H9 (cell line): ENCODE results near the gene YPEL3. TPM values are rescaled to one million over a fixed set of nuclear protein-coding genes. Genes with fewer than 3 reads are reported as not detected.
"Not testable (repeated sequence)": the region's sequence is repeated elsewhere in the genome, so short reads cannot be mapped to it uniquely, and the experiment has no call there.

Experiments
- DNase-seq: peaks from one replicate; pipeline ENCODE4 v3.0.0-alpha.2; 2017
- H2AFZ ChIP-seq: one replicate; pipeline ENCODE4 v1.6.1; 2013; ENCODE audit warnings: mild to moderate bottlenecking, low read length, control low read depth, moderate library complexity
- H2AK5ac ChIP-seq: 2 replicates; pipeline ENCODE4 v1.6.1; 2013; ENCODE audit warnings: low read length, control low read depth, mixed read lengths; ENCODE audit not compliant: insufficient read length
- H2BK120ac ChIP-seq: one replicate; pipeline ENCODE4 v1.6.1; 2013; ENCODE audit warnings: low read depth, mild to moderate bottlenecking, low read length, control low read depth, inconsistent platforms; ENCODE audit not compliant: poor library complexity, severe bottlenecking
- H2BK12ac ChIP-seq: 2 replicates; pipeline ENCODE4 v1.6.1; 2013; ENCODE audit warnings: low read length, control low read depth, mixed read lengths, low read depth; ENCODE audit not compliant: insufficient read length
- H2BK15ac ChIP-seq: 2 replicates; pipeline ENCODE4 v1.6.1; 2013; ENCODE audit warnings: low read depth, low read length, control low read depth
- H2BK20ac ChIP-seq: one replicate; pipeline ENCODE4 v1.6.1; 2013; ENCODE audit warnings: low read depth, mild to moderate bottlenecking, low read length, control low read depth, inconsistent platforms; ENCODE audit not compliant: poor library complexity, severe bottlenecking
- H2BK5ac ChIP-seq: 2 replicates; pipeline ENCODE4 v1.6.1; 2013; ENCODE audit warnings: low read length, control low read depth, mixed read lengths; ENCODE audit not compliant: insufficient read length
- H3K14ac ChIP-seq: 2 replicates; pipeline ENCODE4 v1.6.1; 2013; ENCODE audit warnings: low read length, control low read depth; ENCODE audit not compliant: insufficient read depth
- H3K18ac ChIP-seq: 2 replicates; pipeline ENCODE4 v1.6.1; 2013; ENCODE audit warnings: low read depth, mild to moderate bottlenecking, mixed read lengths, low read length, control low read depth; ENCODE audit not compliant: insufficient read length
- H3K23ac ChIP-seq: 2 replicates; pipeline ENCODE4 v1.6.1; 2013; ENCODE audit warnings: low read length, control low read depth, mixed read lengths, low read depth; ENCODE audit not compliant: insufficient read length
- H3K23me2 ChIP-seq: 2 replicates; pipeline ENCODE4 v1.6.1; 2013; ENCODE audit warnings: low read depth, mild to moderate bottlenecking, mixed read lengths, low read length, control low read depth; ENCODE audit not compliant: insufficient read length, poor library complexity, severe bottlenecking
- H3K27ac ChIP-seq: 2 replicates; pipeline ENCODE4 v1.5.1; 2013; ENCODE audit warnings: low read length, control low read depth, mixed read lengths, low read depth; ENCODE audit not compliant: insufficient read length
- H3K27me3 ChIP-seq: 2 replicates; pipeline ENCODE4 v1.6.1; 2013; ENCODE audit warnings: low read length, control low read depth, inconsistent platforms; ENCODE audit not compliant: insufficient read depth
- H3K4ac ChIP-seq: 2 replicates; pipeline ENCODE4 v1.6.1; 2013; ENCODE audit warnings: low read depth, mild to moderate bottlenecking, control low read depth, inconsistent platforms, low read length, moderate library complexity
- H3K4me1 ChIP-seq: 2 replicates; pipeline ENCODE4 v1.6.1; 2013; ENCODE audit warnings: low read length, control low read depth, inconsistent platforms; ENCODE audit not compliant: insufficient read depth
- H3K4me2 ChIP-seq: 2 replicates; pipeline ENCODE4 v1.6.1; 2013; ENCODE audit warnings: low read length, control low read depth, mixed read lengths; ENCODE audit not compliant: insufficient read length, insufficient read depth
- H3K56ac ChIP-seq: 2 replicates; pipeline ENCODE4 v1.6.1; 2013; ENCODE audit warnings: low read depth, mild to moderate bottlenecking, mixed read lengths, low read length, control low read depth; ENCODE audit not compliant: insufficient read length
- H3K79me1 ChIP-seq: 2 replicates; pipeline ENCODE4 v1.6.1; 2013; ENCODE audit warnings: low read depth, mild to moderate bottlenecking, moderate library complexity, low read length, control low read depth, inconsistent platforms; ENCODE audit not compliant: insufficient read depth, poor library complexity, severe bottlenecking
- H3K79me2 ChIP-seq: 2 replicates; pipeline ENCODE4 v1.6.1; 2013; ENCODE audit warnings: low read length, control low read depth, inconsistent platforms; ENCODE audit not compliant: insufficient read depth
- H3K9ac ChIP-seq: 2 replicates; pipeline ENCODE4 v1.6.1; 2013; ENCODE audit warnings: low read length, control low read depth, mixed read lengths; ENCODE audit not compliant: insufficient read length; ENCODE audit errors: extremely low read depth
- H3K9me3 ChIP-seq: one replicate; pipeline ENCODE4 v1.6.1; 2013; ENCODE audit warnings: low read depth, low read length, inconsistent platforms; ENCODE audit not compliant: control insufficient read depth
- H3T11ph ChIP-seq: one replicate; pipeline ENCODE4 v1.6.1; 2013; ENCODE audit warnings: mild to moderate bottlenecking, low read length, control low read depth, inconsistent platforms
- H4K20me1 ChIP-seq: one replicate; pipeline ENCODE4 v1.6.1; 2013; ENCODE audit not compliant: control insufficient read depth, insufficient read length, insufficient read depth
- H4K5ac ChIP-seq: 2 replicates; pipeline ENCODE4 v1.6.1; 2013; ENCODE audit warnings: low read depth, mild to moderate bottlenecking, mixed read lengths, low read length, control low read depth; ENCODE audit not compliant: insufficient read length
- H4K8ac ChIP-seq: replicated peaks from 2 replicates; pipeline ENCODE4 v1.6.1; 2013; ENCODE audit warnings: low read length, control low read depth, mixed read lengths, low read depth; ENCODE audit not compliant: insufficient read length
- H4K91ac ChIP-seq: 2 replicates; pipeline ENCODE4 v1.6.1; 2013; ENCODE audit warnings: low read depth, mild to moderate bottlenecking, moderate library complexity, mixed read lengths, low read length, control low read depth; ENCODE audit not compliant: insufficient read length
- H3K27ac Mint-ChIP-seq, 3 experiments: 2 replicates in 2 of 3; 3 replicates in 1 of 3; pipeline ENCODE4 v1.8.0; 2020 to 2021; ENCODE audit warnings: mixed read lengths in 3 of 3, mild to moderate bottlenecking in 1 of 3, moderate library complexity in 1 of 3
- H3K27me3 Mint-ChIP-seq: 2 replicates; pipeline ENCODE4 v1.8.0; 2021; ENCODE audit warnings: low read depth, mild to moderate bottlenecking, moderate library complexity, mixed read lengths
- H3K36me3 Mint-ChIP-seq, 3 experiments: 2 replicates in 2 of 3; 3 replicates in 1 of 3; pipeline ENCODE4 v1.8.0; 2020 to 2021; ENCODE audit warnings: low read depth in 3 of 3, mixed read lengths in 3 of 3; ENCODE audit not compliant: insufficient read depth in 1 of 3
- H3K4me1 Mint-ChIP-seq, 2 experiments: 2 replicates each; pipeline ENCODE4 v1.8.0; 2020; ENCODE audit warnings: mixed read lengths in 2 of 2
- H3K4me3 Mint-ChIP-seq, 2 experiments: 2 replicates in 1 of 2; 3 replicates in 1 of 2; pipeline ENCODE4 v1.8.0; 2020 to 2021; ENCODE audit warnings: mild to moderate bottlenecking in 2 of 2, mixed read lengths in 2 of 2, moderate library complexity in 1 of 2
- H3K9me3 Mint-ChIP-seq, 2 experiments: 2 replicates in 1 of 2; 3 replicates in 1 of 2; pipeline ENCODE4 v1.8.0; 2020; ENCODE audit warnings: mild to moderate bottlenecking in 2 of 2, mixed read lengths in 2 of 2, moderate library complexity in 1 of 2
- WGBS: extraction: QIAGEN DNeasy Blood & Tissue Kit; methylation state at CpG from one replicate; pipeline ENCODE4 v1.1.7; 2013; ENCODE audit warnings: missing lambda C conversion rate, low lambda C conversion rate, mixed read lengths; ENCODE audit not compliant: insufficient read length; ENCODE audit errors: extremely low coverage; 5-methylcytosine and 5-hydroxymethylcytosine counted together
- total RNA-seq: library from RNA; stranded (reverse); gene quantifications from 2 replicates; pipeline ENCODE4 v1.2.1, GENCODE V29; 2021
- TF ChIP-seq, protein P1 (sequence below): fragments of 200-600 bp; sonication (generic); conservative IDR thresholded peaks from 3 replicates; pipeline ENCODE4 v1.8.0; 2021; ENCODE audit warnings: antibody characterized with exemption, mild to moderate bottlenecking

Gene YPEL3
- total RNA-seq, 1 experiment from 2014 or later: 27.5 TPM

DNA sequence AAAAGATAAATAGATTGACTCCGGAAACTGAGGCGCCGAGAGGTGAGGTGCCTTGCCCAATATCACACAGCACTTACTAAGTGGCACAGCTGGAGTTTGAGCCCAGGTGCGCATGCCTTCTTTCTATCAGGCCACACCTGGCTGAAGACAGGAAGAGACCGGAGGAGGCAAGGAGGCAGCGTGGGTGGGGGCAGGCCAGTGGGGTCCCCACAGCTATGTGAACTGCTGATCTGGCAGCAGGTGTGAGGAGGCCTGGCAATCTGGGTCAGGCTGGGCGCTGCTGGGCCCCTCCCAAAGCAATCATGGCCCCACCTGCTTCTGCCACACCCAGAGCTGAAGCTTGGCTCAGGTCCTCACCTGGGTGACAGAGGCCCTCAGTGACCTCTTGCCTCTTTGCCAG lies 19.2 kb upstream of the YPEL3 start:
- no peak overlapping the region for H2AK5ac ChIP-seq
- no peaks in the 10 kb centered on the region for H3K79me2 ChIP-seq
- no peak overlapping the region for H3K14ac ChIP-seq
- no peaks in the 10 kb centered on the region for H3K79me1 ChIP-seq
- no peak overlapping the region for H2BK120ac ChIP-seq
- no peak overlapping the region for H3K4ac ChIP-seq
- no peak overlapping the region for H3K23ac ChIP-seq
- no peak overlapping the region for H3K4me2 ChIP-seq
- H4K8ac ChIP-seq: no peak overlapping the region
- no peak overlapping the region for H2BK15ac ChIP-seq
- no peak overlapping the region for H2BK5ac ChIP-seq
- no peak overlapping the region for H2AFZ ChIP-seq
- H2BK12ac ChIP-seq: no peak overlapping the region
- Mint-ChIP-seq H3K36me3 (peaks cover 0 to 26% (median 21%) of the 10 kb centered on the region in 3 experiments; a peak in 5 of 7 replicates), H3K27me3 (no peaks in the 10 kb centered on the region; the same call in 1 of the 2 replicates), H3K9me3 (no peaks in the 10 kb centered on the region), H3K4me1 (peaks cover 2 to 5% of the 10 kb centered on the region in 2 experiments), H3K4me3 (no peak overlapping the region), H3K27ac (no peak overlapping the region)
- H3K27ac ChIP-seq: no peak overlapping the region
- H2BK20ac ChIP-seq: no peak overlapping the region
- no peaks in the 10 kb centered on the region for H3K23me2 ChIP-seq
- WGBS: no CpG with 5 or more reads among the region's 7 CpGs
- H4K20me1 ChIP-seq: no peaks in the 10 kb centered on the region
- no peak overlapping the region for H4K91ac ChIP-seq
- no peaks in the 10 kb centered on the region for H3K9me3 ChIP-seq
- no peak overlapping the region for H4K5ac ChIP-seq
- H3K18ac ChIP-seq: no peak overlapping the region
- DNase-seq: no peak
- TF ChIP-seq, protein P1, sequence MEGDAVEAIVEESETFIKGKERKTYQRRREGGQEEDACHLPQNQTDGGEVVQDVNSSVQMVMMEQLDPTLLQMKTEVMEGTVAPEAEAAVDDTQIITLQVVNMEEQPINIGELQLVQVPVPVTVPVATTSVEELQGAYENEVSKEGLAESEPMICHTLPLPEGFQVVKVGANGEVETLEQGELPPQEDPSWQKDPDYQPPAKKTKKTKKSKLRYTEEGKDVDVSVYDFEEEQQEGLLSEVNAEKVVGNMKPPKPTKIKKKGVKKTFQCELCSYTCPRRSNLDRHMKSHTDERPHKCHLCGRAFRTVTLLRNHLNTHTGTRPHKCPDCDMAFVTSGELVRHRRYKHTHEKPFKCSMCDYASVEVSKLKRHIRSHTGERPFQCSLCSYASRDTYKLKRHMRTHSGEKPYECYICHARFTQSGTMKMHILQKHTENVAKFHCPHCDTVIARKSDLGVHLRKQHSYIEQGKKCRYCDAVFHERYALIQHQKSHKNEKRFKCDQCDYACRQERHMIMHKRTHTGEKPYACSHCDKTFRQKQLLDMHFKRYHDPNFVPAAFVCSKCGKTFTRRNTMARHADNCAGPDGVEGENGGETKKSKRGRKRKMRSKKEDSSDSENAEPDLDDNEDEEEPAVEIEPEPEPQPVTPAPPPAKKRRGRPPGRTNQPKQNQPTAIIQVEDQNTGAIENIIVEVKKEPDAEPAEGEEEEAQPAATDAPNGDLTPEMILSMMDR: no peak
- no peak overlapping the region for H3K56ac ChIP-seq
- H3K4me1 ChIP-seq: no peaks in the 10 kb centered on the region
- no peak overlapping the region for H3T11ph ChIP-seq
- H3K27me3 ChIP-seq: no peaks in the 10 kb centered on the region
- no peak overlapping the region for H3K9ac ChIP-seq

DNA sequence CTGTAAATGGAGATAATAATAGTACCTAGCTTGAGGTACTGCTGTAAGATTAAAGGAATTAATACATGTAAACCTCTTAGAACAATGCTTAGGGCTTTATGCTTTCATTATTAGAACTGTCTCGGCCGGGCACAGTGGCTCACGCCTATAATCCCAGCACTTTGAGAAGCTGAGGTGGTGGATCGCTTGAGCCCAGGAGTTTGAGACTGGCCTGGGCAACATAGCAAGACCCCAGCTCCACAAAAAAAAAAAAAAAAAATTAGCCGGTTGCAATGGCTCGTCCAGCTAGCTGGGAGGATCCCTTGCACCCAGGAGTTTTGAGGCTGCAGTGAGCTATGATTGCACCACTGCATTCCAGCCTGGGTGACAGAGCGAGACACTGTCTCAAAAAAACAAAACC lies 18.8 kb upstream of the YPEL3 start:
- H2BK15ac ChIP-seq, H2AFZ ChIP-seq, H3K23me2 ChIP-seq, H3K9ac ChIP-seq, H3K79me1 ChIP-seq, H3K79me2 ChIP-seq, H3K27ac ChIP-seq, DNase-seq, H3K4ac ChIP-seq, H2BK20ac ChIP-seq, H4K20me1 ChIP-seq, H3K18ac ChIP-seq, H2BK12ac ChIP-seq, H3T11ph ChIP-seq, H3K23ac ChIP-seq, H2BK5ac ChIP-seq, H3K4me2 ChIP-seq, H4K5ac ChIP-seq, H2AK5ac ChIP-seq, H3K4me3 Mint-ChIP-seq, H3K9me3 Mint-ChIP-seq, H4K91ac ChIP-seq, H3K14ac ChIP-seq, H3K27ac Mint-ChIP-seq, H3K9me3 ChIP-seq, H3K4me1 Mint-ChIP-seq, H3K56ac ChIP-seq, H2BK120ac ChIP-seq, H3K4me1 ChIP-seq, H3K27me3 Mint-ChIP-seq, H4K8ac ChIP-seq, H3K27me3 ChIP-seq: not testable (repeated sequence)
- peaks cover 0 to 26% (median 21%) of the 10 kb centered on the region in 3 experiments; a peak in 5 of 7 replicates for H3K36me3 Mint-ChIP-seq
- no CpG with 5 or more reads among the region's 7 CpGs for WGBS
